PC-3 (cell line): Measurements from ENCODE around the gene ITGB3. TPM values are rescaled to one million over a fixed set of nuclear protein-coding genes. Genes with fewer than 3 reads are reported as not detected.

Source experiments
- ATAC-seq: fragments of 200-7000 bp; cut with Tn5 transposase; 2 replicates; pipeline ENCODE4 v1.9.1; 2020; ENCODE audit warnings: mild to moderate bottlenecking, moderate library complexity
- BruUV-seq: library from RNA; stranded (reverse); fragments of 400-500 nt; replicated peaks from 2 replicates; lab custom pipeline; 2021; lab: Mats Ljungman, UMichigan
- CTCF ChIA-PET: fragments of 300-600 bp; sonication (Branson Sonifier 250); formaldehyde crosslinking; loops from one replicate; lab custom pipeline; 2022; ENCODE audit warnings: antibody characterized with exemption; lab: Charles Lee
- POLR2A ChIA-PET: fragments of 300-600 bp; sonication (Branson Sonifier 250); formaldehyde crosslinking; loops from one replicate; lab custom pipeline; 2022; ENCODE audit warnings: antibody characterized with exemption; ENCODE audit not compliant: unreplicated experiment; lab: Charles Lee
- DNase-seq: peaks from one replicate; pipeline ENCODE4 v3.0.0-alpha.2; 2015
- H2AFZ ChIP-seq: fragments of 300-600 bp; sonication (generic); 2 replicates; pipeline ENCODE4 v1.6.0; 2016; ENCODE audit warnings: antibody characterized with exemption, low read length
- H3F3A ChIP-seq: fragments of 300-600 bp; sonication (generic); one replicate; pipeline ENCODE4 v1.6.0; 2017; ENCODE audit warnings: antibody characterized with exemption, low read length, control low read depth, mild to moderate bottlenecking; ENCODE audit not compliant: unreplicated experiment
- H3K27ac ChIP-seq: fragments of 300-600 bp; sonication (generic); 2 replicates; pipeline ENCODE4 v1.5.1; 2016; ENCODE audit warnings: mild to moderate bottlenecking, low read length
- H3K27me3 ChIP-seq: fragments of 300-600 bp; sonication (generic); 2 replicates; pipeline ENCODE4 v1.6.1; 2016; ENCODE audit warnings: low read length, mixed read lengths
- H3K36me3 ChIP-seq: fragments of 300-600 bp; sonication (generic); 2 replicates; pipeline ENCODE4 v1.6.1; 2016; ENCODE audit warnings: low read depth, mixed run types, low read length, mixed read lengths
- H3K4me1 ChIP-seq: fragments of 300-600 bp; sonication (generic); 2 replicates; pipeline ENCODE4 v1.5.1; 2016; ENCODE audit warnings: low read length; ENCODE audit not compliant: insufficient read depth
- H3K4me2 ChIP-seq: fragments of 300-600 bp; sonication (generic); 2 replicates; pipeline ENCODE4 v1.6.0; 2016; ENCODE audit warnings: low read length
- H3K4me3 ChIP-seq: fragments of 300-600 bp; sonication (generic); 2 replicates; pipeline ENCODE4 v1.5.1; 2016; ENCODE audit warnings: mild to moderate bottlenecking, low read length, mixed read lengths
- H3K79me2 ChIP-seq: fragments of 300-600 bp; sonication (generic); 2 replicates; pipeline ENCODE4 v1.6.1; 2017; ENCODE audit warnings: low read length, mixed read lengths
- H3K9ac ChIP-seq: fragments of 300-600 bp; sonication (generic); 2 replicates; pipeline ENCODE4 v1.6.0; 2016; ENCODE audit warnings: mild to moderate bottlenecking, low read length
- H3K9me2 ChIP-seq: fragments of 300-600 bp; sonication (generic); replicated peaks from 2 replicates; pipeline ENCODE4 v1.6.1; 2016; ENCODE audit warnings: mixed run types, low read length, mixed read lengths
- H3K9me3 ChIP-seq: fragments of 300-600 bp; sonication (generic); 2 replicates; pipeline ENCODE4 v1.6.1; 2016; ENCODE audit warnings: low read length, mixed read lengths
- H4K20me1 ChIP-seq: fragments of 300-600 bp; sonication (generic); 2 replicates; pipeline ENCODE4 v1.6.1; 2016; ENCODE audit warnings: low read length, mixed read lengths
- EZH2 ChIP-seq: fragments of 300-600 bp; sonication (generic); IDR thresholded peaks from one replicate; pipeline ENCODE4 v1.6.1; 2017; ENCODE audit warnings: antibody characterized with exemption, mild to moderate bottlenecking, low read length; ENCODE audit not compliant: unreplicated experiment
- EZH2phosphoT487 ChIP-seq: fragments of 300-600 bp; sonication (generic); IDR thresholded peaks from 2 replicates; pipeline ENCODE4 v1.6.1; 2018; ENCODE audit warnings: mild to moderate bottlenecking, antibody characterized with exemption, low read length, borderline replicate concordance
- intact Hi-C: fragments of 100-400 bp; cut with micrococcal nuclease; formaldehyde crosslinking; loops from 2 replicates; pipeline ENCODE4 v1.9.0; 2023
- total RNA-seq: library from RNA; depleted of rRNA; stranded (reverse); fragments of >200 nt; gene quantifications from 2 replicates; pipeline ENCODE4 v1.2.3, GENCODE V29; 2014
- TF ChIP-seq, protein P1 (sequence below): fragments of 300-600 bp; sonication (generic); conservative IDR thresholded peaks from 2 replicates; pipeline ENCODE4 v1.5.1; 2017; ENCODE audit warnings: antibody characterized with exemption, low read depth, mild to moderate bottlenecking, low read length

ITGB3 gene
- total RNA-seq, 1 experiment from 2014 or later, result 0.36 TPM

DNA sequence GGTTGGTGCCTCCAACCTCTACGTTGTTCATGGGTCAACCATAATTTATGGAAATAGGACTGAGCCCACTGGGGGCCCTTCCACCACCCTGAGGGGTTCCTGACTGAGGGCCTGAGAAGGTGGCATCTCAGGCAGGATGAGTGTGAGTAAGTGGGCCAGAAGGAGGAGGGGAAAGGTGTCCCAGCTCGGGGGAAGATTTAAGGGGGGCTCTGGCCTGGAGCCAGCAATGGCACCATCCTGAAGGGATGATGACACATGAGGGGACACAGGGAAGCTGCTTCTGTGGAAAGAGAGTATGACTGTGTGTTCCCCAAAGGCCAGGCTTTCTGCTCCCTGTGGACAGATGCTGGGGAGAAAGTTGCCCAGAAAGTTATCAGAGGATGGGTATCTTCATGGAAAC lies 25.8 kb upstream of the ITGB3 start:
- no peaks in the 10 kb centered on the region for H3K9me3 ChIP-seq
- H3K27ac ChIP-seq, result no peak overlapping the region
- ChIA-PET CTCF (no interaction called here), POLR2A (no interaction called here)
- no peak overlapping the region for H3K4me3 ChIP-seq
- ATAC-seq (no peak), DNase-seq (no peak)
- no peaks in the 10 kb centered on the region for H4K20me1 ChIP-seq
- H3F3A ChIP-seq, result no peaks in the 10 kb centered on the region
- H3K9me2 ChIP-seq, result no peaks in the 10 kb centered on the region
- TF ChIP-seq, protein P1, sequence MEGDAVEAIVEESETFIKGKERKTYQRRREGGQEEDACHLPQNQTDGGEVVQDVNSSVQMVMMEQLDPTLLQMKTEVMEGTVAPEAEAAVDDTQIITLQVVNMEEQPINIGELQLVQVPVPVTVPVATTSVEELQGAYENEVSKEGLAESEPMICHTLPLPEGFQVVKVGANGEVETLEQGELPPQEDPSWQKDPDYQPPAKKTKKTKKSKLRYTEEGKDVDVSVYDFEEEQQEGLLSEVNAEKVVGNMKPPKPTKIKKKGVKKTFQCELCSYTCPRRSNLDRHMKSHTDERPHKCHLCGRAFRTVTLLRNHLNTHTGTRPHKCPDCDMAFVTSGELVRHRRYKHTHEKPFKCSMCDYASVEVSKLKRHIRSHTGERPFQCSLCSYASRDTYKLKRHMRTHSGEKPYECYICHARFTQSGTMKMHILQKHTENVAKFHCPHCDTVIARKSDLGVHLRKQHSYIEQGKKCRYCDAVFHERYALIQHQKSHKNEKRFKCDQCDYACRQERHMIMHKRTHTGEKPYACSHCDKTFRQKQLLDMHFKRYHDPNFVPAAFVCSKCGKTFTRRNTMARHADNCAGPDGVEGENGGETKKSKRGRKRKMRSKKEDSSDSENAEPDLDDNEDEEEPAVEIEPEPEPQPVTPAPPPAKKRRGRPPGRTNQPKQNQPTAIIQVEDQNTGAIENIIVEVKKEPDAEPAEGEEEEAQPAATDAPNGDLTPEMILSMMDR, result no peak
- TF ChIP-seq EZH2phosphoT487, result no peak
- TF ChIP-seq EZH2, result no peak
- H3K79me2 ChIP-seq, result no peaks in the 10 kb centered on the region
- H3K4me1 ChIP-seq, result peaks cover 28% of the 10 kb centered on the region
- no peak overlapping the region for H3K4me2 ChIP-seq
- BruUV-seq, result no TSS peak
- no peaks in the 10 kb centered on the region for H3K36me3 ChIP-seq
- H2AFZ ChIP-seq, result no peak overlapping the region
- no peaks in the 10 kb centered on the region for H3K27me3 ChIP-seq
- intact Hi-C loops, result loop anchor here (10.0 kb wide), 1 partner anchor 397 kb away; no protein-coding TSS in a partner anchor
- H3K9ac ChIP-seq, result no peak overlapping the region

DNA sequence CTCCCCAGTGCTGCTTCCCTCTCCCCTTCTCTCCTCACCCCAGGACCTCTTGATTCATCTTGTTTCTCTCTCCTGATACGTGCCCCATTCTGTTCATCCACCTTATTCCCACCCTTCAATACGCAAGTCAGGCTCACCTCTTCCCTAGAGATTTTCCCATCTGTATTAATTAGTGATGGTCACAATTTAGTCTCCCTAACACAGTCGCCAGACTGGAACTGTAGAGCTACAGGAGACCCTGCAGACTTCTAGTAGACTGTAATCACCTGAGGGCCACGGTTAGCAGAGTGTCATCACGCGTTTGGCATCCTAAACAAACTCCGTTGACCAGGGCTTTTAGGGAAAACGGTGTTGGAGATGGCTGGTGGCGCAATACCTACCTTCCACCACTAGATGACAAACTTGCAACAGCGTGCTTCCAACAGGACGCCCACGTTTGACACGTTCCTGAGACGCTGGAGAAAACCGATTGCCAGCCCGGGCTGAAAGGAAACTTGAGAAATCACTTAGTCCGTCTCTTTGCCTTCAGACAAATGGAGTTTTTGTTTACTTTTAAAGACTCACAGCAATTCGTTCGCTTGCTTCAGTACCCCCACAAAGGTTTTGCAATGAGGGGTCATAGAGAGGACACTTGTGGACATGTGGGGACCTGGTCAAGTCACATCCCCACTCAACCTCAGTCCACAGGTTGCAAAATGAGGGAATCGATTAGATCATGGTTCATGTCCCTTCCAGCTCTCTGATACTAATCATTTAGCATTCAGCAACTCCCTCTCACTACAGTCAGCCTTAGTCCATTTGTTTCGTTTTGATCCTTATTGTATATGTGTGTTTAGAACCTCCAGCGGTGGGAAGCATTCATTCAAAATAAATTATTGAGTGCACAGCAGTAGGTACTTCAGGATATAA lies 23.8 kb upstream of the ITGB3 start:
- Histone ChIP-seq H3K36me3 (no peaks in the 10 kb centered on the region), H3K79me2 (no peaks in the 10 kb centered on the region), H2AFZ (peak overlapping the region; percentile 85), H3K9me2 (no peaks in the 10 kb centered on the region), H3K27ac (no peak overlapping the region), H3K4me3 (peak overlapping the region; percentile 58), H3K9ac (peak overlapping the region; percentile 29), H3K4me1 (peaks cover 28% of the 10 kb centered on the region), H3K9me3 (no peaks in the 10 kb centered on the region), H3K27me3 (no peaks in the 10 kb centered on the region), H3F3A (no peaks in the 10 kb centered on the region), H4K20me1 (no peaks in the 10 kb centered on the region), H3K4me2 (peak overlapping the region; percentile 78)
- TF ChIP-seq EZH2phosphoT487 (no peak), EZH2 (no peak)
- TF ChIP-seq, protein P1, result peak; percentile 100
- ATAC-seq, result peak; percentile 84
- ChIA-PET POLR2A (no interaction called here), CTCF (interaction anchor here (1.7 to 2.4 kb wide), 2 partner anchors 10 to 86 kb away, joined by 10 to 25 read pairs; no protein-coding TSS in a partner anchor)
- TSS peak; percentile 35 for BruUV-seq
- DNase-seq, result peak; percentile 99
- intact Hi-C loops, result loop anchor here (1.0 to 10.0 kb wide), 3 partner anchors 11 to 395 kb away; no protein-coding TSS in a partner anchor

DNA sequence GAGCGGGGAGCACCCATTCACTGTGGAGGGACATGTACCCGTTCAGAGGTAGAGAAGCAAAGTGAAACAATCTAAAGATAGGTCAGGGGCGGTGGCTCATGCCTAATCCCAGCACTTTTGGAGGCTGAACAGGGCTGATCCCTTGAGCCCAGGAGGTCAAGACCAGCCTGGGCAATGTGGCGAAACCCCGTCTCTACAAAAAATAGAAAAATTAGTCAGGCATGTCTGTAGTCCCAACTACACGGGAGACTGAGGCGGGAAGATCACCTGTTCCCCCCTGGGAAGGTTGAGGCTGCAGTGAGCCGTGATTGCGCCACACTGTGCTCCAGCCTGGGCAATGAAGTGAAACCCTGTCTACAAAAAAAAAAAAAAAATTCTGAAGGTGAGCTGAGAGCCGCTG lies 22.8 kb upstream of the ITGB3 start:
- H2AFZ ChIP-seq, result peak overlapping the region; percentile 85; the same call in 1 of the 2 replicates
- ATAC-seq (no peak), DNase-seq (no peak)
- H3K9ac ChIP-seq, result no peak overlapping the region
- H3K27ac ChIP-seq, result no peak overlapping the region
- no TSS peak for BruUV-seq
- H3K4me2 ChIP-seq, result no peak overlapping the region
- ChIA-PET POLR2A (interaction anchor here (0.8 kb wide), 1 partner anchor 830 kb away, joined by 3 read pairs; no protein-coding TSS in a partner anchor), CTCF (interaction anchor here (1.7 to 2.4 kb wide), 2 partner anchors 9 to 85 kb away, joined by 10 to 25 read pairs; no protein-coding TSS in a partner anchor)
- TF ChIP-seq EZH2 (no peak), EZH2phosphoT487 (no peak)
- TF ChIP-seq, protein P1, result no peak
- no peaks in the 10 kb centered on the region for H3K36me3 ChIP-seq
- no peaks in the 10 kb centered on the region for H3K27me3 ChIP-seq
- no peaks in the 10 kb centered on the region for H3F3A ChIP-seq
- intact Hi-C loops, result no loop called here
- H4K20me1 ChIP-seq, result no peaks in the 10 kb centered on the region
- no peaks in the 10 kb centered on the region for H3K9me2 ChIP-seq
- no peak overlapping the region for H3K4me3 ChIP-seq
- H3K4me1 ChIP-seq, result peaks cover 17% of the 10 kb centered on the region
- H3K79me2 ChIP-seq, result no peaks in the 10 kb centered on the region
- H3K9me3 ChIP-seq, result no peaks in the 10 kb centered on the region
